SK-N-SH treated with all-trans-retinoic acid at 6 μM for 48 hours (cell line): ENCODE results near the gene SBK1.

Experiments used
- ATAC-seq: fragments of 200-7000 bp; cut with Tn5 transposase; 3 replicates; pipeline ENCODE4 v1.9.1; 2020; ENCODE audit warnings: mild to moderate bottlenecking, moderate library complexity
- ARNTL ChIP-seq: fragments of 450-650 bp; formaldehyde crosslinking; IDR thresholded peaks from 2 replicates; pipeline ENCODE4 v1.5.0; 2020; ENCODE audit warnings: low read depth, mild to moderate bottlenecking, moderate library complexity, borderline replicate concordance
- BACH2 ChIP-seq: fragments of 250-450 bp; sonication (Bioruptor Pico); IDR thresholded peaks from 2 replicates; pipeline ENCODE4 v1.9.0; 2021; ENCODE audit warnings: mild to moderate bottlenecking, borderline replicate concordance
- CSDC2 ChIP-seq: fragments of 250-450 bp; sonication (Bioruptor Pico); IDR thresholded peaks from 2 replicates; pipeline ENCODE4 v1.5.0; 2020; ENCODE audit warnings: mild to moderate bottlenecking, moderate library complexity
- CSRNP3 ChIP-seq: fragments of 250-450 bp; sonication (Bioruptor Pico); IDR thresholded peaks from 2 replicates; pipeline ENCODE4 v1.5.1; 2021; ENCODE audit warnings: mild to moderate bottlenecking, moderate library complexity
- ESRRG ChIP-seq: fragments of 250-450 bp; sonication (Bioruptor Pico); IDR thresholded peaks from 2 replicates; pipeline ENCODE4 v1.6.1; 2021; ENCODE audit warnings: mild to moderate bottlenecking
- GLIS3 ChIP-seq: fragments of 250-450 bp; sonication (Bioruptor Pico); IDR thresholded peaks from 2 replicates; pipeline ENCODE4 v1.5.0; 2020; ENCODE audit warnings: mild to moderate bottlenecking, moderate library complexity
- ISL1 ChIP-seq: fragments of 250-450 bp; sonication (Bioruptor Pico); IDR thresholded peaks from 2 replicates; pipeline ENCODE4 v2.1.2; 2022; ENCODE audit warnings: mild to moderate bottlenecking, moderate library complexity
- OSR1 ChIP-seq: fragments of 250-450 bp; sonication (Bioruptor Pico); IDR thresholded peaks from 2 replicates; pipeline ENCODE4 v1.8.0; 2022; ENCODE audit warnings: moderate library complexity, mild to moderate bottlenecking, inconsistent platforms
- PATZ1 ChIP-seq: fragments of 250-450 bp; sonication (Bioruptor Pico); IDR thresholded peaks from 2 replicates; pipeline ENCODE4 v1.8.0; 2020; ENCODE audit warnings: mild to moderate bottlenecking, moderate library complexity, borderline replicate concordance
- POU6F1 ChIP-seq: fragments of 250-450 bp; sonication (Bioruptor Pico); IDR thresholded peaks from 2 replicates; pipeline ENCODE4 v1.8.0; 2021; ENCODE audit warnings: low read depth, mild to moderate bottlenecking, moderate library complexity, borderline replicate concordance
- SNAI2 ChIP-seq: fragments of 250-450 bp; sonication (Bioruptor Pico); IDR thresholded peaks from 2 replicates; pipeline ENCODE4 v1.5.0; 2020; ENCODE audit warnings: mild to moderate bottlenecking, moderate library complexity
- TCF4 ChIP-seq: fragments of 250-450 bp; sonication (Bioruptor Pico); IDR thresholded peaks from 2 replicates; pipeline ENCODE4 v1.8.0; 2021; ENCODE audit warnings: mild to moderate bottlenecking, moderate library complexity, borderline replicate concordance
- TOX ChIP-seq: fragments of 250-450 bp; sonication (Bioruptor Pico); IDR thresholded peaks from 2 replicates; pipeline ENCODE4 v1.8.0; 2021; ENCODE audit warnings: mild to moderate bottlenecking, moderate library complexity, borderline replicate concordance
- ZC3H10 ChIP-seq: fragments of 250-450 bp; sonication (Bioruptor Pico); IDR thresholded peaks from 2 replicates; pipeline ENCODE4 v1.5.1; 2021; ENCODE audit warnings: mild to moderate bottlenecking, moderate library complexity
- ZFP30 ChIP-seq: fragments of 450-650 bp; formaldehyde crosslinking; IDR thresholded peaks from 2 replicates; pipeline ENCODE4 v1.5.0; 2022; ENCODE audit warnings: mild to moderate bottlenecking, moderate library complexity
- ZNF565 ChIP-seq: fragments of 450-650 bp; formaldehyde crosslinking; conservative IDR thresholded peaks from 2 replicates; pipeline ENCODE4 v1.5.0; 2020; ENCODE audit warnings: low read depth, mild to moderate bottlenecking, moderate library complexity
- ZNF70 ChIP-seq: fragments of 450-650 bp; formaldehyde crosslinking; IDR thresholded peaks from 2 replicates; pipeline ENCODE4 v1.5.0; 2020; ENCODE audit warnings: mild to moderate bottlenecking, moderate library complexity
- ZNF8 ChIP-seq: fragments of 450-650 bp; formaldehyde crosslinking; IDR thresholded peaks from 2 replicates; pipeline ENCODE4 v1.5.0; 2020; ENCODE audit warnings: mild to moderate bottlenecking, moderate library complexity
- TF ChIP-seq, protein P1 (sequence below): fragments of 250-450 bp; sonication (Bioruptor Pico); IDR thresholded peaks from 2 replicates; pipeline ENCODE4 v1.5.1; 2020; ENCODE audit warnings: low read depth, mild to moderate bottlenecking, moderate library complexity

The SBK1 gene

GRCh38 chr16:28293601-28293960 is 1.3 kb downstream of the SBK1 start (continued):
- TF ChIP-seq CSRNP3 (CRISPR knock-in tag) (no peak), ZFP30 (CRISPR knock-in tag) (no peak), BACH2 (no peak), ISL1 (CRISPR knock-in tag) (no peak), CSDC2 (CRISPR knock-in tag) (no peak), POU6F1 (CRISPR knock-in tag) (no peak), TCF4 (CRISPR knock-in tag) (no peak), ZNF70 (no peak)

GRCh38 chr16:28294201-28294600 is 1.9 kb downstream of the SBK1 start:
- ATAC-seq = no peak
- TF ChIP-seq ZNF565 (CRISPR knock-in tag) (no peak), TCF4 (CRISPR knock-in tag) (no peak), PATZ1 (CRISPR knock-in tag) (no peak), ZFP30 (CRISPR knock-in tag) (no peak)

GRCh38 chr16:28295276-28295675 is 3.0 kb downstream of the SBK1 start:
- ATAC-seq = no peak
- no peak for TF ChIP-seq ZNF8 (CRISPR knock-in tag)
- no peak for TF ChIP-seq POU6F1 (CRISPR knock-in tag)
- no peak for TF ChIP-seq CSRNP3 (CRISPR knock-in tag)
- TF ChIP-seq TCF4 (CRISPR knock-in tag) = no peak
- no peak for TF ChIP-seq ARNTL (CRISPR knock-in tag)
- TF ChIP-seq GLIS3 (CRISPR knock-in tag) = no peak
- TF ChIP-seq SNAI2 (CRISPR knock-in tag) = no peak
- TF ChIP-seq ISL1 (CRISPR knock-in tag) = no peak
- TF ChIP-seq CSDC2 (CRISPR knock-in tag) = no peak
- TF ChIP-seq ESRRG (CRISPR knock-in tag) = no peak
- no peak for TF ChIP-seq ZNF70
- TF ChIP-seq, protein P1, sequence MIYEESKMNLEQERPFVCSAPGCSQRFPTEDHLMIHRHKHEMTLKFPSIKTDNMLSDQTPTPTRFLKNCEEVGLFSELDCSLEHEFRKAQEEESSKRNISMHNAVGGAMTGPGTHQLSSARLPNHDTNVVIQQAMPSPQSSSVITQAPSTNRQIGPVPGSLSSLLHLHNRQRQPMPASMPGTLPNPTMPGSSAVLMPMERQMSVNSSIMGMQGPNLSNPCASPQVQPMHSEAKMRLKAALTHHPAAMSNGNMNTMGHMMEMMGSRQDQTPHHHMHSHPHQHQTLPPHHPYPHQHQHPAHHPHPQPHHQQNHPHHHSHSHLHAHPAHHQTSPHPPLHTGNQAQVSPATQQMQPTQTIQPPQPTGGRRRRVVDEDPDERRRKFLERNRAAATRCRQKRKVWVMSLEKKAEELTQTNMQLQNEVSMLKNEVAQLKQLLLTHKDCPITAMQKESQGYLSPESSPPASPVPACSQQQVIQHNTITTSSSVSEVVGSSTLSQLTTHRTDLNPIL (CRISPR knock-in tag) = no peak
- no peak for TF ChIP-seq ZC3H10
- TF ChIP-seq ZFP30 (CRISPR knock-in tag) = no peak
- no peak for TF ChIP-seq ZNF565 (CRISPR knock-in tag)
- TF ChIP-seq OSR1 (CRISPR knock-in tag) = no peak
- no peak for TF ChIP-seq PATZ1 (CRISPR knock-in tag)
- no peak for TF ChIP-seq TOX (CRISPR knock-in tag)
- TF ChIP-seq, all 23 proteins: peak for 0
